K562 (cell line): ENCODE results near the gene DIAPH1. TPM values are rescaled to one million over a fixed set of nuclear protein-coding genes. Genes with fewer than 3 reads are reported as not detected.
A peak's percentile ranks its signal among the peaks of the same experiment; 100 is the strongest.

Experiments used
- CEBPB ChIP-seq: fragments of 450-650 bp; IDR thresholded peaks from 2 replicates; pipeline ENCODE4 v1.6.1; 2016; ENCODE audit warnings: missing genetic modification characterization, missing compliant biosample characterization
- E2F8 ChIP-seq: fragments of 450-650 bp; IDR thresholded peaks from 2 replicates; pipeline ENCODE4 v1.7.1; 2018; ENCODE audit warnings: mild to moderate bottlenecking, low read depth; ENCODE audit not compliant: partially characterized antibody
- FUS ChIP-seq: fragments of 200-400 bp; formaldehyde crosslinking; optimal IDR thresholded peaks from 2 replicates; pipeline ENCODE3; 2017; ENCODE audit warnings: low read depth, low read length
- NFXL1 ChIP-seq: fragments of 450-650 bp; formaldehyde crosslinking; IDR thresholded peaks from 2 replicates; pipeline ENCODE4 v1.4.0; 2021; ENCODE audit warnings: mild to moderate bottlenecking
- NR2F6 ChIP-seq: fragments of 450-650 bp; formaldehyde crosslinking; IDR thresholded peaks from 2 replicates; pipeline ENCODE4 v1.4.0; 2020; ENCODE audit warnings: mild to moderate bottlenecking
- PTTG1 ChIP-seq: fragments of 450-650 bp; IDR thresholded peaks from 2 replicates; pipeline ENCODE4 v1.6.1; 2016; ENCODE audit warnings: low read depth, mild to moderate bottlenecking, missing genetic modification characterization, missing compliant biosample characterization
- ZNF133 ChIP-seq: fragments of 250-450 bp; sonication (Bioruptor Pico); IDR thresholded peaks from 2 replicates; pipeline ENCODE4 v1.4.0; 2020; ENCODE audit warnings: mild to moderate bottlenecking
- ZNF785 ChIP-seq: fragments of 250-450 bp; sonication (Bioruptor Pico); IDR thresholded peaks from 2 replicates; pipeline ENCODE4 v1.4.0; 2020; ENCODE audit warnings: mild to moderate bottlenecking
- polyA plus RNA-seq, 8 experiments: library from polyadenylated mRNA; depleted of rRNA in 4 of 8; stranded (reverse) in 5 of 8; unstranded in 3 of 8; fragments of >200 nt; fragmentation: Nextera tagmentation in 2 of 8; fragmentation: Illumina TruSeq in 1 of 8; extraction: Ambion mirVana in 2 of 8; extraction: Trizol in 1 of 8; gene quantifications; 2 replicates each; pipeline versions ENCODE4 v1.2.1 to v1.2.3, GENCODE V29; 2011 to 2014; ENCODE audit warnings: inconsistent platforms in 1 of 8, missing spikeins in 1 of 8
- total RNA-seq, 7 experiments: library from RNA; depleted of rRNA in 6 of 7; stranded (reverse); fragments of >200 nt in 6 of 7; fragmentation: Illumina TruSeq in 2 of 7; extraction: Trizol in 2 of 7; gene quantifications; 2 replicates each; pipeline versions ENCODE4 v1.2.1 to v1.2.3, GENCODE V29; 2011 to 2021; ENCODE audit warnings: low replicate concordance in 1 of 7

DIAPH1 gene
- total and polyA plus RNA-seq, 9 of the 15 experiments (the other 6 are each of a cell fraction or from before 2014, with no cell fraction given): 60.8 to 328 (median 97.8) TPM

- TF ChIP-seq ZNF133 (no peak), ZNF785 (CRISPR knock-in tag) (no peak), CEBPB (tag) (no peak), FUS (no peak), E2F8 (peak; percentile 83), PTTG1 (no peak), NR2F6 (CRISPR knock-in tag) (no peak), NFXL1 (no peak)
Observed at GRCh38 chr5:141618804-141619554, at the start of gene DIAPH1 (continued).
